Measurements from ENCODE around the gene IGLL5. TPM values are rescaled to one million over a fixed set of nuclear protein-coding genes. Genes with fewer than 3 reads are reported as not detected.

Gene IGLL5
- total RNA-seq, 6 experiments from 2014 or later, result not detected

DNA sequence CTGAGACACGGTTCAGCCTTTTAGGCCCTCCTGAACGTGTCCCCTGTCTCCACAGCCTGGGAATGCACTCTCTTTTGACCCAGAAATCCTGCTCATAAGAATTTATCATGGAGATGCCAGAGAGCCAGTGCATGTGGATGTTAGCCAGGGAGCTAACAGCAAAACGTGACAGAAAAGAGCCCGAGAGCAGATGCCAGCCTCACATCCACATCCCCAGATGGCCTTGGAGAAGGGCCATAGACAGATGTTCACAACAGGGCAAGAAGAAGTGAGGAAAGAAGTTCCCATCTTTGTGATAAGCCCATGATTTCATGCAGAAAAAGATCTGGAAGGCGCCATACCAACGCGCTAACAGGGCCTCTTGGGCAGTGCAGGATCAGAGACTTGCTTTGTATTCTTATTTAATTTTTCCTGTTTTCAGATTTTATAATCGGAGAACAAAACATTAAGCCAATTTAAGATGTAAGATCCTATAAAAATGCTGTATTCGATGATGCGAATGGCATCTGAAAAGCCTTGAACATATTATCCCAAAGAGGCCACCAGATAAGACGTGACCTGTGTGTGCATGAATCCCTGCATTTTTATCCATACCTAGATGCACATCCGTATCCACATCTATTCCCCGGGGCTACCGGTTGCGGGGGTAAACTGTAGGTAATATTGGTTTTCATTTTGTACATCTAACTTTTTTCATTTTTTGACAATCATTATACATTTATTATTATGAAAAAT is 48.7 kb downstream of the IGLL5 start:
- H3K27ac Mint-ChIP-seq, result no peak overlapping the region
- H3K9me3 Mint-ChIP-seq, result no peaks in the 10 kb centered on the region
- no peaks in the 10 kb centered on the region for H3K36me3 Mint-ChIP-seq (ENCODE audit: low read depth)
- H3K27me3 Mint-ChIP-seq (ENCODE audit: insufficient read depth), result peaks cover 14% of the 10 kb centered on the region
- DNase-seq, result no peak
- H3K4me1 Mint-ChIP-seq (ENCODE audit: low read depth), result no peaks in the 10 kb centered on the region
- no peak overlapping the region for H3K4me3 Mint-ChIP-seq
- TF ChIP-seq, protein P1, sequence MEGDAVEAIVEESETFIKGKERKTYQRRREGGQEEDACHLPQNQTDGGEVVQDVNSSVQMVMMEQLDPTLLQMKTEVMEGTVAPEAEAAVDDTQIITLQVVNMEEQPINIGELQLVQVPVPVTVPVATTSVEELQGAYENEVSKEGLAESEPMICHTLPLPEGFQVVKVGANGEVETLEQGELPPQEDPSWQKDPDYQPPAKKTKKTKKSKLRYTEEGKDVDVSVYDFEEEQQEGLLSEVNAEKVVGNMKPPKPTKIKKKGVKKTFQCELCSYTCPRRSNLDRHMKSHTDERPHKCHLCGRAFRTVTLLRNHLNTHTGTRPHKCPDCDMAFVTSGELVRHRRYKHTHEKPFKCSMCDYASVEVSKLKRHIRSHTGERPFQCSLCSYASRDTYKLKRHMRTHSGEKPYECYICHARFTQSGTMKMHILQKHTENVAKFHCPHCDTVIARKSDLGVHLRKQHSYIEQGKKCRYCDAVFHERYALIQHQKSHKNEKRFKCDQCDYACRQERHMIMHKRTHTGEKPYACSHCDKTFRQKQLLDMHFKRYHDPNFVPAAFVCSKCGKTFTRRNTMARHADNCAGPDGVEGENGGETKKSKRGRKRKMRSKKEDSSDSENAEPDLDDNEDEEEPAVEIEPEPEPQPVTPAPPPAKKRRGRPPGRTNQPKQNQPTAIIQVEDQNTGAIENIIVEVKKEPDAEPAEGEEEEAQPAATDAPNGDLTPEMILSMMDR (IDR thresholded peaks at IDR 0.05), result no peak

DNA sequence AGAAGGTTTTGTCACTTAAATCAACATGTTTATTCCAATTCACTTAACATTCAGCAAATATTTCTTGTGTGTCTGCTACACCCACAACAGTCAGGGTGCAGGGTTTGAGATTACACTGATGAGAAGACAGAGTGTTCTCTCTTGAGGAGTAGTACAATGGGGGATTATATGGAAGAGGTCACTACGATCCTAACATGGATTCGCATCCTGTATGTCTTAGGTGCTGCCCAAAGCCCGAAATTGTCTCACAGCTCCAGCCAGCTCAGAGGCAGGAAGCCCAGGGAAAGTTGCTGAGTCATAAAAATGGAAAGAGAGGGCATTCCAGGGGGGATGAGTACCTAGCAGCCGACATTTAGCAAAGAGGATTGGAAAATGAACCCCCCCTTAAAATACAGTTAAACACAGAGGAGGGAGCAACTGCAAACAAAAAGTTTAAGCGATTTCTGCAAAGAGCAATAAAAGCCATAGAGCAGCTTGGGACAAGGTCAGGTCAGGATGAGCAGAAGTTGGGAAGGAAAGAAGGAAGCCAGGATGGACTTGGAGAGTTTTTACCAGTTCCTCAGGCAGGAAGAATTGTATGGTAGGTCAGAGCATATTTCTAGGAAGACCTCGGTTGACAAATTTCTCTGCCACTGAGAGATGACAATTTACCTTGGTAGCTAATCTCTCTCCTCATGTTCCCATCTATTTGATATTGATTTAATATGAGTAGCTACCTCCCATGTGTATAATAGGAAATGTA is 49.5 kb downstream of the IGLL5 start:
- H3K27ac Mint-ChIP-seq, result no peak overlapping the region
- H3K4me3 Mint-ChIP-seq, result no peak overlapping the region
- TF ChIP-seq, protein P1 (IDR thresholded peaks at IDR 0.05), result no peak
- H3K9me3 Mint-ChIP-seq, result no peaks in the 10 kb centered on the region
- no peak for DNase-seq
- no peaks in the 10 kb centered on the region for H3K4me1 Mint-ChIP-seq (ENCODE audit: low read depth)
- peaks cover 14% of the 10 kb centered on the region for H3K27me3 Mint-ChIP-seq (ENCODE audit: insufficient read depth)
- no peaks in the 10 kb centered on the region for H3K36me3 Mint-ChIP-seq (ENCODE audit: low read depth)

DNA sequence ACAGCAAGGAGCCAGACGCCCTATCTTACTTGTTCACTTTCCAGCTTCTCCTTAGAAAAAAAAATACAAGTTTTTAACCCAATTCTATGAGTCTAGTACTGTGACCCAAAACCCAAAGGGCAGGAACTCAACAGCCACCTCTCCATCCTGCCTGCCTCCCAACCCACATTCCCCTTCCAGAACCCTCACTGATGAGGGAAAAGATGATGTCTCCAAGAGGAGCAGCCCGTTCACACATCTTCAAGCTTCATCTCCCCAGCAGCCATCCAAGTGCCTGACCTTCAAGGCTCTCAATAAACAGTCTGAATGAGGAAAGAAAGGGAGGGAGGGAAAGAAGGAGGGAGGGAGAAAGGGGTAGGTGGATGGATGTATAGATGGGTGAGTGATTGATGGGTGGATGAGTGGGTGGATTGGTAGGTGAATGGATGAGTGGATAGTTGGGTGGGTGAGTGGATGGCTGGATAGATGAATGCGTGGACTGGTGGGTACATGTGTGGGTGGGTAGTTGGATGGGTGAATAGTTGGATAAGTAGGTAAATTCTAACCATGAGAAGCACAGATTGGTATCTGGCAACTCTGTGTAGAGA is 50.4 kb downstream of the IGLL5 start:
- TF ChIP-seq, protein P1 (IDR thresholded peaks at IDR 0.05), result no peak
- no peak overlapping the region for H3K4me3 Mint-ChIP-seq
- no peaks in the 10 kb centered on the region for H3K4me1 Mint-ChIP-seq (ENCODE audit: low read depth)
- no peaks in the 10 kb centered on the region for H3K9me3 Mint-ChIP-seq
- H3K36me3 Mint-ChIP-seq (ENCODE audit: low read depth), result no peaks in the 10 kb centered on the region
- no peak for DNase-seq
- H3K27me3 Mint-ChIP-seq (ENCODE audit: insufficient read depth), result peaks cover 9% of the 10 kb centered on the region
- H3K27ac Mint-ChIP-seq, result no peak overlapping the region

DNA sequence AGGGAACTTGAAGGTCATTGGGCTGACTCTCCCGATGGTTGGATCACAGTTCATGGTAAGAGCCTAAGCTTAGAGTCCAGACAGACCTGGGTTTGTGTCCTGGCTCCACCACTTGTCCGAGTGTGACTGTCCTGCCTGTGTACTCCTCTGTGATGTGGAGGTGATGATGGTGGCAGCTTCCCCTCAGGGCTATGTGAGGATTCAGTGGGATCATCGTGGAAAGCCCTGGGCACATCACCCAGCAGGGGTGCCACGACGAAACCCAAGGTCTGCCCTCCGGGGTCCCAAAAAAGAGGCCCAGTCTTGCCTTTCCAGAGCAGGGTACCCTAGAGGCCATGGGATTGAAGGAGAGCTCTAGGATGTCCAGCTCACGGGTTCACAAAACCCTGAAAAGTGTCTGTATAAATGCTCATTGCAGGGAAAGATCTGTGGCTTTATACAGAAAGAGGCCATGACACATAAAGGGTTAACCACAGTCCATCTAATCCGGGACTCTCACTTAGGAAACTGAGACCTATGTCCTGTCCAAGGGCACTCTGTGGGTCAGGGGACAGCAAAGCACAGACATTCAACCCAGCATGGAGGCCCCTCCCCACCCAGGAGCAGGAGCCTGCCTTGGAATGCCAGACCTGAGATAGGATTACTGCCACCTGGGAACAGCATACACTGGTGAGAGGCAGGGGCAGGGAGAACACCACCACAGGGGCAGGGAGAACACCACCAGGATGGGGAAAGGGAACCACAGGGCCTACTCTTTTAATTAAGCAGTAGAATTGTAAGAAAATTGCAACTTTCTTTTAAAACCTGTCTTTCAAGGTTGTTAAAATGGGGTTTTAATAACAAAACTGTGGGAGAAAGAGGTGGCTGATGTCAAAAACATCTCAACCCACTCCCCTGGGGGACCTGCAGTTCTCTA is 51.3 kb downstream of the IGLL5 start:
- H3K27ac Mint-ChIP-seq, result no peak overlapping the region
- no peaks in the 10 kb centered on the region for H3K9me3 Mint-ChIP-seq
- no peaks in the 10 kb centered on the region for H3K4me1 Mint-ChIP-seq (ENCODE audit: low read depth)
- no peak for DNase-seq
- H3K36me3 Mint-ChIP-seq (ENCODE audit: low read depth), result no peaks in the 10 kb centered on the region
- TF ChIP-seq, protein P1 (IDR thresholded peaks at IDR 0.05), result no peak
- no peak overlapping the region for H3K4me3 Mint-ChIP-seq
- H3K27me3 Mint-ChIP-seq (ENCODE audit: insufficient read depth), result peaks cover 10% of the 10 kb centered on the region
